Psoas muscle (tissue), 8 donors: ENCODE measurements around the gene KAT7. TPM values are rescaled to one million over a fixed set of nuclear protein-coding genes. Genes with fewer than 3 reads are reported as not detected.

Experiments
- ATAC-seq, 4 donors: fragments of 200-7000 bp; cut with Tn5 transposase; one replicate each; pipeline ENCODE4 v1.9.1; 2020; ENCODE audit warnings: moderate library complexity in 3 of 4, mild to moderate bottlenecking in 2 of 4
- DNase-seq, 2 donors: peaks; one replicate each; pipeline ENCODE4 v3.0.0-alpha.2; 2020
- H3K27ac ChIP-seq: fragments of 200-600 bp; one replicate; pipeline ENCODE4 v1.8.0; 2022
- H3K27me3 ChIP-seq, 3 donors: fragments of 200-600 bp in 1 of 3; one replicate each; pipeline versions ENCODE4 v1.6.1 to v1.8.0; 2013 to 2022; ENCODE audit warnings: low read length in 2 of 3, mild to moderate bottlenecking in 2 of 3, moderate library complexity in 1 of 3; ENCODE audit not compliant: insufficient read depth in 3 of 3
- H3K36me3 ChIP-seq, 2 donors: fragments of 200-600 bp in 1 of 2; one replicate each; pipeline versions ENCODE4 v1.6.1 to v1.8.0; 2013 to 2022; ENCODE audit warnings: low read depth in 1 of 2, mild to moderate bottlenecking in 1 of 2, moderate library complexity in 1 of 2; ENCODE audit not compliant: insufficient read depth in 1 of 2
- H3K4me1 ChIP-seq: fragments of 200-600 bp; one replicate; pipeline ENCODE4 v1.8.0; 2022
- H3K4me3 ChIP-seq: fragments of 200-600 bp; one replicate; pipeline ENCODE4 v1.8.0; 2022; ENCODE audit warnings: mild to moderate bottlenecking
- H3K9me3 ChIP-seq: fragments of 200-600 bp; one replicate; pipeline ENCODE4 v1.8.0; 2022
- CTCF ChIP-seq: fragments of 200-600 bp; IDR thresholded peaks from one replicate; pipeline ENCODE4 v1.8.0; 2022; ENCODE audit warnings: antibody characterized with exemption
- WGBS, 3 donors: extraction: QIAGEN DNeasy Blood & Tissue Kit; methylation state at CpG; one replicate each; pipeline versions ENCODE4 v1.1.6 to v1.1.7; 2013; 5-methylcytosine and 5-hydroxymethylcytosine counted together
- intact Hi-C, 2 donors: fragments of 100-400 bp; cut with DNase I; formaldehyde crosslinking; loops; one replicate each; pipeline versions ENCODE4 v1.11.0 to v1.14.2; 2022
- polyA plus RNA-seq, 3 donors: library from polyadenylated mRNA; stranded (reverse); fragments of 200-250 nt; gene quantifications; one replicate each; pipeline ENCODE4 v1.2.3, GENCODE V29; 2013
- total RNA-seq, 4 donors: library from RNA; stranded (reverse); fragmentation: NEBNext Ultra II Directional in 2 of 4; extraction: Animal tissue kit (Norgen Biotek cat#: 25700) in 2 of 4; gene quantifications; one replicate each; pipeline versions ENCODE4 v1.2.1 to v1.2.4, GENCODE V29; 2021 to 2023
- donor health status: healthy with polysubstance abuse.
- donor health status: DM: no; HTN: no; CAD: no; lungs with moderate emphysema.
- donor health status: Bipolar disorder and iron deficiency.
- donor health status: healthy.
- donor health status: DM: yes; HTN: yes; CAD: no.
- donor health status: DM: no; HTN: no; CAD: no.
- donor health status: DM: no; HTN: no; CAD: no.
- donor health status: DM: yes; HTN: yes; CAD: no.

KAT7 gene
- total and polyA plus RNA-seq, 7 donors, result 15.4 to 60.7 (median 34.1) TPM

GRCh38 chr17:49846938-49847712 is 58.6 kb downstream of the KAT7 start:
- Histone ChIP-seq H3K4me3 (no peak overlapping the region), H3K36me3 (no peaks in the 10 kb centered on the region), H3K27ac (no peak overlapping the region), H3K27me3 (no peaks in the 10 kb centered on the region), H3K4me1 (peaks cover 33% of the 10 kb centered on the region), H3K9me3 (no peaks in the 10 kb centered on the region)
- no peak for ATAC-seq
- DNase-seq, result no peak
- intact Hi-C loops, result no loop called here
- 63 to 71% (median 66%) methylated on average over 9 of the region's 9 CpGs for WGBS, 3 donors
- no peak for TF ChIP-seq CTCF

- no peak for ATAC-seq
- Histone ChIP-seq H3K27ac (no peak within 1 kb of the TSS), H3K36me3 (no peaks in the 10 kb centered on the region), H3K27me3 (no peaks in the 10 kb centered on the region), H3K9me3 (no peaks in the 10 kb centered on the region), H3K4me3 (no peak within 1 kb of the TSS), H3K4me1 (peaks cover 33% of the 10 kb centered on the region)
- DNase-seq, result no peak
- intact Hi-C loops, result loop anchor here in 1 of 2 donors (1.0 kb wide), 1 partner anchor 280 kb away; no protein-coding TSS in a partner anchor
- no peak for TF ChIP-seq CTCF
Observed at GRCh38 chr17:49848019-49848473, 59.6 kb downstream of the KAT7 start, which contains the start of gene TAC4. Gene TAC4, minus strand, starts transcription at chr17:49848069. Its CDS starts 52 bp downstream, at chr17:49848017.

- Histone ChIP-seq H3K9me3 (no peaks in the 10 kb centered on the region), H3K27me3 (no peaks in the 10 kb centered on the region), H3K27ac (no peak overlapping the region), H3K4me1 (peaks cover 33% of the 10 kb centered on the region), H3K4me3 (no peak overlapping the region), H3K36me3 (no peaks in the 10 kb centered on the region)
- 71 to 86% (median 82%) methylated on average over 5 of the region's 5 CpGs for WGBS, 3 donors
- DNase-seq (no peak), ATAC-seq (no peak)
- TF ChIP-seq CTCF, result no peak
- intact Hi-C loops, result loop anchor here in 1 of 2 donors (1.0 kb wide), 1 partner anchor 280 kb away; no protein-coding TSS in a partner anchor
Observed at GRCh38 chr17:49848739-49849138, 60.3 kb downstream of the KAT7 start.

GRCh38 chr17:49850218-49850610 is 61.7 kb downstream of the KAT7 start:
- H3K27me3 ChIP-seq, result no peaks in the 10 kb centered on the region
- H3K4me1 ChIP-seq, result peaks cover 18% of the 10 kb centered on the region
- no peak overlapping the region for H3K27ac ChIP-seq
- 88 to 92% (median 90%) methylated on average over 5 of the region's 5 CpGs for WGBS, 3 donors
- H3K9me3 ChIP-seq, result no peaks in the 10 kb centered on the region
- no peak overlapping the region for H3K4me3 ChIP-seq
- no peak for TF ChIP-seq CTCF
- no peaks in the 10 kb centered on the region for H3K36me3 ChIP-seq
- ATAC-seq, result no peak
- intact Hi-C loops, result loop anchor here (5.0 kb wide), 3 partner anchors 123 to 283 kb away; partner anchors contain the start of gene SLC35B1 (in 2 of the 2)
- no peak for DNase-seq
